Body of pancreas (tissue), 4 donors: ENCODE measurements around the gene SUCO. TPM values are rescaled to one million over a fixed set of nuclear protein-coding genes. Genes with fewer than 3 reads are reported as not detected.
A peak's percentile ranks its signal among the peaks of the same experiment; 100 is the strongest.
"Not testable (repeated sequence)": the region's sequence is repeated elsewhere in the genome, so short reads cannot be mapped to it uniquely, and the experiment has no call there.

Experiments used
- ATAC-seq: fragments of 150-250 bp; one replicate; pipeline ENCODE4 v1.9.1; 2016
- DNase-seq, 4 donors: peaks; one replicate each; pipeline ENCODE4 v3.0.0-alpha.2; 2019
- H3K27ac ChIP-seq, 4 donors: fragments of 200-600 bp; sonication (generic); 1 replicate in 3 of 4; 2 replicates in 1 of 4; pipeline versions ENCODE4 v1.5.1 to v1.6.1; 2016 to 2019; ENCODE audit warnings: mild to moderate bottlenecking in 1 of 4, mixed read lengths in 1 of 4, moderate library complexity in 1 of 4
- H3K27me3 ChIP-seq, 2 donors: fragments of 200-600 bp; sonication (generic); one replicate each; pipeline ENCODE4 v1.6.0; 2016; ENCODE audit warnings: mild to moderate bottlenecking in 1 of 2
- H3K36me3 ChIP-seq, 2 donors: fragments of 200-600 bp; sonication (generic); replicated peaks in 1 of 2; 2 replicates each; pipeline ENCODE4 v1.5.1; 2016; ENCODE audit warnings: low read depth in 2 of 2; ENCODE audit not compliant: insufficient read depth in 1 of 2
- H3K4me1 ChIP-seq: fragments of 200-600 bp; sonication (generic); one replicate; pipeline ENCODE4 v1.6.0; 2016
- H3K4me3 ChIP-seq, 2 donors: fragments of 200-600 bp; sonication (generic); 1 replicate in 1 of 2; 2 replicates in 1 of 2; pipeline ENCODE4 v1.5.1; 2016 to 2019
- H3K9me3 ChIP-seq, 3 donors: fragments of 200-600 bp; sonication (generic); 1 replicate in 2 of 3; 2 replicates in 1 of 3; pipeline ENCODE4 v1.5.1; 2016
- CTCF ChIP-seq, 7 experiments: fragments of 450-650 bp in 4 of 7; fragments of 200-600 bp in 3 of 7; sonication (generic) in 3 of 7; IDR thresholded peaks; one replicate each; pipeline ENCODE4 v1.5.1; 2016 to 2019; ENCODE audit warnings: antibody characterized with exemption in 7 of 7
- POLR2A ChIP-seq, 3 donors: fragments of 450-650 bp; IDR thresholded peaks; one replicate each; pipeline ENCODE4 v1.6.1; 2016; ENCODE audit warnings: antibody characterized with exemption in 3 of 3, mild to moderate bottlenecking in 2 of 3
- WGBS, 2 donors: methylation state at CpG; one replicate each; pipeline ENCODE4 v1.1.5; 2017; 5-methylcytosine and 5-hydroxymethylcytosine counted together
- intact Hi-C: fragments of 100-400 bp; cut with DNase I; formaldehyde crosslinking; loops from one replicate; pipeline ENCODE4 v1.15.1; 2023
- total RNA-seq, 2 donors: library from RNA; depleted of rRNA; stranded (reverse); fragments of >200 nt; gene quantifications; one replicate each; pipeline ENCODE4 v1.1.0, GENCODE V29; 2016

SUCO gene
- total RNA-seq, 2 donors from 2014 or later: 61.0 to 68.6 TPM

- intact Hi-C loops: no loop called here
- no peaks in the 10 kb centered on the region for H3K36me3 ChIP-seq
- ATAC-seq: no peak
- H3K4me3 ChIP-seq: no peak overlapping the region
- WGBS, 2 donors: 86 to 96% methylated on average over 2 of the region's 2 CpGs
- TF ChIP-seq POLR2A (IDR thresholded peaks at IDR 0.05) (no peak), CTCF (IDR thresholded peaks at IDR 0.05) (no peak)
- no peaks in the 10 kb centered on the region for H3K9me3 ChIP-seq
- no peak overlapping the region for H3K27ac ChIP-seq
- peaks cover 26% of the 10 kb centered on the region for H3K4me1 ChIP-seq
- DNase-seq: no peak
- H3K27me3 ChIP-seq: no peaks in the 10 kb centered on the region
Observed at GRCh38 chr1:172494166-172494565, 38.8 kb upstream of the SUCO start.

DNA sequence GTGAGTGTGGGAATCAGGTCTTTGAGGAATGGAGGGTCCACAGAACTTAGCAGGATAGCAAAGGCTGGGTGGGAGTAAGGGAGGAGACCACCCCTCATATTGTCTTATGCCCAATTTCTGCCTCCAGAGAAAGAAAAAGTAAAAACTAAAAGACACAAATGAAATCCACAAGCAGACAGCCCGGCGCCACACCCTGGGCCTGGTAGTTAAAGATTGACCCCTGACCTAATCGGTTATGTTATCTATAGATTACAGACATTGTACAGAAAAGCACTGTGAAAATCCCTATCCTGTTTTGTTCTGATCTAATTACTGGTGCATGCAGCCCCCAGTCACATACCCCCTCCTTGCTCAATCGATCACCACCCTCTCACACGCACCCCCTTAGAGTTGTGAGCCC lies 36.8 kb upstream of the SUCO start:
- 77 to 78% methylated on average over 5 of the region's 5 CpGs for WGBS, 2 donors
- H3K4me3 ChIP-seq, H3K27me3 ChIP-seq, DNase-seq, H3K36me3 ChIP-seq, H3K9me3 ChIP-seq, H3K27ac ChIP-seq, ATAC-seq, intact Hi-C loops: not testable (repeated sequence)
- H3K4me1 ChIP-seq: peaks cover 42% of the 10 kb centered on the region

GRCh38 chr1:172496678-172497077 lies 36.3 kb upstream of the SUCO start:
- no peak for ATAC-seq
- 14 to 15% methylated on average over 1 of the region's 1 CpG for WGBS, 2 donors
- TF ChIP-seq CTCF (IDR thresholded peaks at IDR 0.05): no peak
- no peak for TF ChIP-seq POLR2A (IDR thresholded peaks at IDR 0.05)
- Histone ChIP-seq H3K4me3 (no peak overlapping the region), H3K36me3 (no peaks in the 10 kb centered on the region), H3K27me3 (no peaks in the 10 kb centered on the region), H3K9me3 (no peaks in the 10 kb centered on the region), H3K4me1 (peaks cover 42% of the 10 kb centered on the region), H3K27ac (no peak overlapping the region)
- intact Hi-C loops: no loop called here
- DNase-seq: no peak

DNA sequence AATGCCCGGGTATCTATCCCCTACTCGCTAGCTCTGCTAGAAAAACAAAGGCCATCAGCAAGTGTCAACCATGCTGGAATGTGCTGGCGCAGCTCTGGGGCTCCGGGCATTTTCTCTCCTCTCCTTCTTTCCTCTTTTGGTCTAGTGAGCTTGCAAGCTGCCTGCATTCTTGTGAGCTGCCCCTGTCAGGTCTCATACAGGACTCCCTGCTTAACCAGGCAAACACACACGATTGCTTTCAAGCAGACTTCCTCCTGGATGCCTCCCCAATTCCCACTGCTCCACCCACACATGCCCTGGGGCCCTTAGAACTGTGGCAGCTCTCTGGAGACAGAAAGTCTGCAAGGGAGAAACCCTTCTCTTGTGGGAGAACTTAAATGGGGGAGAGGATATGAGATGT lies 35.7 kb upstream of the SUCO start:
- peak in 2 of 4 donors; percentile 12 to 15 for DNase-seq
- no peak for ATAC-seq
- 8 to 11% methylated on average over 5 of the region's 5 CpGs for WGBS, 2 donors

GRCh38 chr1:172498857-172499256 lies 34.1 kb upstream of the SUCO start:
- WGBS, 2 donors: 55 to 83% methylated on average over 2 of the region's 2 CpGs
- Histone ChIP-seq H3K9me3 (no peaks in the 10 kb centered on the region), H3K27me3 (no peaks in the 10 kb centered on the region), H3K27ac (peak overlapping the region in 3 of 4 donors; percentile 48 to 55 (median 52)), H3K36me3 (no peaks in the 10 kb centered on the region), H3K4me1 (peaks cover 42% of the 10 kb centered on the region), H3K4me3 (no peak overlapping the region)
- DNase-seq: peak in 2 of 4 donors; percentile 22 to 54
- intact Hi-C loops: no loop called here
- TF ChIP-seq CTCF (IDR thresholded peaks at IDR 0.05): no peak
- TF ChIP-seq POLR2A (IDR thresholded peaks at IDR 0.05): no peak
- ATAC-seq: no peak

More for the DNA sequence above, 35.7 kb upstream of the SUCO start:
- H3K9me3 ChIP-seq: no peaks in the 10 kb centered on the region
- H3K27me3 ChIP-seq: no peaks in the 10 kb centered on the region
- intact Hi-C loops: no loop called here
- no peak overlapping the region for H3K4me3 ChIP-seq
- H3K36me3 ChIP-seq: no peaks in the 10 kb centered on the region
- H3K27ac ChIP-seq: no peak overlapping the region
- peaks cover 42% of the 10 kb centered on the region for H3K4me1 ChIP-seq
- TF ChIP-seq POLR2A (IDR thresholded peaks at IDR 0.05): no peak
- TF ChIP-seq CTCF (IDR thresholded peaks at IDR 0.05): no peak
